Astrocyte (in vitro differentiated cells and primary cell): ENCODE data around the gene MUSK. TPM values are rescaled to one million over a fixed set of nuclear protein-coding genes. Genes with fewer than 3 reads are reported as not detected.

ENCODE experiments used
- DNase-seq: peaks from one replicate; pipeline ENCODE4 v3.0.0-alpha.2; 2010; ENCODE audit warnings: low read depth
- FAIRE-seq: peaks from 2 replicates; lab custom pipeline; 2011; peaks lifted over from hg19 to GRCh38; lab: Jason Lieb, UNC
- H2AFZ ChIP-seq: 2 replicates; pipeline ENCODE4 v1.6.0; 2012; ENCODE audit warnings: low read depth, low read length, inconsistent platforms
- H3K27ac ChIP-seq: 2 replicates; pipeline ENCODE4 v1.5.1; 2011; ENCODE audit warnings: low read depth, low read length, inconsistent platforms
- H3K27me3 ChIP-seq: 2 replicates; pipeline ENCODE4 v1.6.0; 2011; ENCODE audit warnings: low read length, inconsistent platforms; ENCODE audit not compliant: insufficient read depth
- H3K36me3 ChIP-seq: 2 replicates; pipeline ENCODE4 v1.5.1; 2011; ENCODE audit warnings: low read length, inconsistent platforms; ENCODE audit not compliant: insufficient read depth
- H3K4me1 ChIP-seq: 2 replicates; pipeline ENCODE4 v1.5.1; 2011; ENCODE audit warnings: low read length, inconsistent platforms; ENCODE audit not compliant: insufficient read depth
- H3K4me2 ChIP-seq: 2 replicates; pipeline ENCODE4 v1.6.0; 2012; ENCODE audit warnings: low read length, inconsistent platforms
- H3K4me3 ChIP-seq: 2 replicates; pipeline ENCODE4 v1.5.1; 2011; ENCODE audit warnings: low read depth, mild to moderate bottlenecking, low read length, inconsistent platforms; ENCODE audit not compliant: insufficient read depth
- H3K79me2 ChIP-seq: 2 replicates; pipeline ENCODE4 v1.6.0; 2012; ENCODE audit warnings: mild to moderate bottlenecking, low read length, inconsistent platforms; ENCODE audit not compliant: insufficient read depth
- H3K9ac ChIP-seq: 2 replicates; pipeline ENCODE4 v1.6.0; 2012; ENCODE audit warnings: mild to moderate bottlenecking, low read length, inconsistent platforms
- H3K9me3 ChIP-seq: 2 replicates; pipeline ENCODE4 v1.5.1; 2012; ENCODE audit warnings: low read depth, mild to moderate bottlenecking, low read length, inconsistent platforms; ENCODE audit not compliant: insufficient read depth
- H4K20me1 ChIP-seq: 2 replicates; pipeline ENCODE4 v1.6.0; 2012; ENCODE audit warnings: low read length, inconsistent platforms; ENCODE audit not compliant: insufficient read depth
- H3K27ac Mint-ChIP-seq: one replicate; pipeline ENCODE4 v1.8.0; 2021; ENCODE audit warnings: mild to moderate bottlenecking, mixed read lengths; ENCODE audit not compliant: unreplicated experiment
- H3K27me3 Mint-ChIP-seq: one replicate; pipeline ENCODE4 v1.8.0; 2021; ENCODE audit warnings: low read depth, mixed read lengths; ENCODE audit not compliant: unreplicated experiment
- H3K36me3 Mint-ChIP-seq: one replicate; pipeline ENCODE4 v1.8.0; 2021; ENCODE audit warnings: low read depth, mixed read lengths; ENCODE audit not compliant: unreplicated experiment
- H3K4me1 Mint-ChIP-seq: one replicate; pipeline ENCODE4 v1.8.0; 2021; ENCODE audit warnings: low read depth, mixed read lengths; ENCODE audit not compliant: unreplicated experiment
- H3K4me3 Mint-ChIP-seq: one replicate; pipeline ENCODE4 v1.8.0; 2021; ENCODE audit warnings: mild to moderate bottlenecking, moderate library complexity, mixed read lengths; ENCODE audit not compliant: unreplicated experiment
- H3K9me3 Mint-ChIP-seq: one replicate; pipeline ENCODE4 v1.8.0; 2021; ENCODE audit warnings: mild to moderate bottlenecking, mixed read lengths; ENCODE audit not compliant: unreplicated experiment
- EZH2 ChIP-seq: IDR thresholded peaks from 2 replicates; pipeline ENCODE4 v1.6.1; 2012; ENCODE audit warnings: mild to moderate bottlenecking, low read length, inconsistent platforms; ENCODE audit not compliant: insufficient read depth
- total RNA-seq: library from RNA; stranded (reverse); gene quantifications from 2 replicates; pipeline ENCODE4 v1.2.1, GENCODE V29; 2021
- TF ChIP-seq, protein P1 (sequence below): IDR thresholded peaks from 2 replicates; pipeline ENCODE4 v1.5.1; 2011; ENCODE audit warnings: low read depth, mild to moderate bottlenecking, inconsistent platforms, low read length, moderate library complexity; ENCODE audit not compliant: insufficient read depth

Gene MUSK
- total RNA-seq, 1 donor from 2014 or later, result not detected

DNA sequence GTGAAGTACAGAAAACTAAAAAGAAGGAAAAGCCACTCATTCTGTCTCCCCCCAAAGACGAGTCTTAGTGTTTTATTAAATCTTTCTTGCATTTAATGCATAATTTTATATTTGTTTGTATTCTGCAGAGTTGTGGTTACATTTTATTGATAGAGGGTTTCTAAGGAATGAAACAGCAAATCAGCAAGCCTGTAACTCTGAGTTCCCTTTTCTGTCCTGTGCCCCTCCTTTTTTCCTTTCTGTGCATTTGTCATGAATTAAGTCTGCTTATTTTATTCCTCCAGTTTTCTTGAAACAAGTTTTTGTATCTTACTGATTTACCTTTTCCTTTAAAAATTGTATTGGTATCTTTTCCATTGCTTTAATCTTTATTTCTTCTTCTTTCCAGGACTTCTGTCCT lies 132.8 kb downstream of the MUSK start:
- no peak for TF ChIP-seq EZH2
- TF ChIP-seq, protein P1, sequence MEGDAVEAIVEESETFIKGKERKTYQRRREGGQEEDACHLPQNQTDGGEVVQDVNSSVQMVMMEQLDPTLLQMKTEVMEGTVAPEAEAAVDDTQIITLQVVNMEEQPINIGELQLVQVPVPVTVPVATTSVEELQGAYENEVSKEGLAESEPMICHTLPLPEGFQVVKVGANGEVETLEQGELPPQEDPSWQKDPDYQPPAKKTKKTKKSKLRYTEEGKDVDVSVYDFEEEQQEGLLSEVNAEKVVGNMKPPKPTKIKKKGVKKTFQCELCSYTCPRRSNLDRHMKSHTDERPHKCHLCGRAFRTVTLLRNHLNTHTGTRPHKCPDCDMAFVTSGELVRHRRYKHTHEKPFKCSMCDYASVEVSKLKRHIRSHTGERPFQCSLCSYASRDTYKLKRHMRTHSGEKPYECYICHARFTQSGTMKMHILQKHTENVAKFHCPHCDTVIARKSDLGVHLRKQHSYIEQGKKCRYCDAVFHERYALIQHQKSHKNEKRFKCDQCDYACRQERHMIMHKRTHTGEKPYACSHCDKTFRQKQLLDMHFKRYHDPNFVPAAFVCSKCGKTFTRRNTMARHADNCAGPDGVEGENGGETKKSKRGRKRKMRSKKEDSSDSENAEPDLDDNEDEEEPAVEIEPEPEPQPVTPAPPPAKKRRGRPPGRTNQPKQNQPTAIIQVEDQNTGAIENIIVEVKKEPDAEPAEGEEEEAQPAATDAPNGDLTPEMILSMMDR, result no peak
- H3K9me3 Mint-ChIP-seq, result no peaks in the 10 kb centered on the region
- no peaks in the 10 kb centered on the region for H3K36me3 ChIP-seq
- H4K20me1 ChIP-seq, result no peaks in the 10 kb centered on the region
- no peak overlapping the region for H3K9ac ChIP-seq
- DNase-seq, result no peak
- no peaks in the 10 kb centered on the region for H3K27me3 ChIP-seq
- no peak overlapping the region for H2AFZ ChIP-seq
- H3K9me3 ChIP-seq, result no peaks in the 10 kb centered on the region
- H3K4me1 ChIP-seq, result peaks cover 3% of the 10 kb centered on the region
- H3K27ac ChIP-seq, result no peak overlapping the region
- no peaks in the 10 kb centered on the region for H3K36me3 Mint-ChIP-seq
- no peak overlapping the region for H3K4me2 ChIP-seq
- no peak for FAIRE-seq
- no peaks in the 10 kb centered on the region for H3K27me3 Mint-ChIP-seq
- no peak overlapping the region for H3K4me3 Mint-ChIP-seq
- H3K4me3 ChIP-seq, result no peak overlapping the region
- peaks cover 2% of the 10 kb centered on the region for H3K4me1 Mint-ChIP-seq
- H3K79me2 ChIP-seq, result no peaks in the 10 kb centered on the region
- H3K27ac Mint-ChIP-seq, result no peak overlapping the region

DNA sequence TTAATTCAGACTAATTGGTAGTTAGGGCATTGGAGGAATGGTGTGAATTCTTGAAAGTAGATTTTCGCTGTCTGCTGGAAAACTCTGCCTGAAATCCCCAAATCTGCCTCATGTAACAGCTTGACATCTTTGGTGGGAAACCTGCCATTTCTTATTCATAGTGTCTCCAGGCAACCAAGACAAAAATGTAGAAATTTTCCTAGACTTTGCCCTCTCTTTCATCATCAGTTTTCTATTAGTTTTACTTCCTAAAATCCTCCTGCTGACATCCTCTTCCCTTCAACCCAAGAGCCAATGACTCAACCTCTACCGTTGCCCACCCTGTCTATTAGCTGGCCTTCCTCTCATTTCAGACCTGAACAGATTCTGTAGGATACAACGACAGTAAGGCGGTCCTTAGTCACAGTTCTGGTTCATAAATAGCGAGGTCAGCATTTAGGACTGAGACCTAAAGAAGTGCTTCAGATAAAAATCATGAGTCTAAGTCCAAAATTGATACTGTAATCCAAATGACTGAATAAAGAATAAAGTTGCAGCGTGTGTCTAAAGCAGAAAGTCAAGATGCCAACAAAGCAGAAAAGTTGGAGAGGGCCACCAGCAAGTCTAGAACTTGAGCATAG lies 133.9 kb downstream of the MUSK start:
- peak overlapping the region; percentile 14 for H2AFZ ChIP-seq
- H3K27ac Mint-ChIP-seq, result no peak overlapping the region
- FAIRE-seq, result peak; percentile 87

More for the DNA sequence above, 133.9 kb downstream of the MUSK start:
- Histone ChIP-seq H3K36me3 (no peaks in the 10 kb centered on the region), H4K20me1 (no peaks in the 10 kb centered on the region), H3K4me2 (no peak overlapping the region), H3K79me2 (no peaks in the 10 kb centered on the region), H3K27me3 (no peaks in the 10 kb centered on the region), H3K9me3 (no peaks in the 10 kb centered on the region), H3K4me3 (no peak overlapping the region), H3K9ac (no peak overlapping the region), H3K4me1 (no peaks in the 10 kb centered on the region), H3K27ac (no peak overlapping the region)
- H3K4me1 Mint-ChIP-seq, result peaks cover 3% of the 10 kb centered on the region
- no peaks in the 10 kb centered on the region for H3K36me3 Mint-ChIP-seq
- no peak for DNase-seq
- no peaks in the 10 kb centered on the region for H3K9me3 Mint-ChIP-seq
- no peak overlapping the region for H3K4me3 Mint-ChIP-seq
- TF ChIP-seq, protein P1, result no peak
- no peak for TF ChIP-seq EZH2
- H3K27me3 Mint-ChIP-seq, result no peaks in the 10 kb centered on the region
